Measurements from ENCODE around the gene DIO3.

The DIO3 gene

DNA sequence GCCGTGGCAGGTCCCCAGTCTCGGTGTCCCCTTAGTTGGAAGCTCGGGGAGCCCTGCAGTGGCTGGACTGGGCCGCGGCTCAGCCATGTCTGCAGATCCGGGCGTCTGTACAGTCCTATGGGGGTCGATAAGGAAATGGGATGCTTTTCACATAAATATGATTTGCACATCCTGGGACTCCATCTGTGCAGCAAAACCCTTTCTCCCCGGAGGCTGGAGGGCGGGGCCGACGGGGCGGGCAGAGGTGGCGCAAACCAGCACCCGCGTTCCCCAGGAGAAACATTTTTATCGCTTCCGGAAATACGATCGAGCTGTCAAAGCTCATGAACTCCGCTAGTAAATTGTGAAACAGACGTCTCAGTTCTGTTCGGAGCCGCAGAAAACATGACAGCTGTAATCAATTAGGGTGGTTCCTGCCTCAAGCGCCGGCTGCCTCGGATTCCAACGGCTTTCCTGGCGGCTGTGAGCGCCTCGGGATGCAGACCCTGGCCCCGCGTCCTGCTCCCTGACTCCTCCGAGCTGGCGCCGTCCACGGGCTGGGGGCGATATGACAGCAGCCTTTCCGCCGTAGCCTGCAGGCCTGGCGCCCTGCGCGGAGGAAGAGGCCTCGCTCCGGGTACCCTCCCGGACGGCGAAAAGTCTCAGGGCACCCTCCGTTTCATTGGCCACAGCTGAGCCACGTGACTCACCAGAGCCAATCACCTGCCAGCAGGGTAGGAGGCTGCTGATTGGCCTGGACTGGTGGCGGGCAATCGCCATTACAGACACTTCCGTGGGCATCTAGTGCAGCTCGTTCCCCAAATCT, 23.0 kb downstream of the DIO3 start:
- DNase-seq: peak; percentile 87

DNA sequence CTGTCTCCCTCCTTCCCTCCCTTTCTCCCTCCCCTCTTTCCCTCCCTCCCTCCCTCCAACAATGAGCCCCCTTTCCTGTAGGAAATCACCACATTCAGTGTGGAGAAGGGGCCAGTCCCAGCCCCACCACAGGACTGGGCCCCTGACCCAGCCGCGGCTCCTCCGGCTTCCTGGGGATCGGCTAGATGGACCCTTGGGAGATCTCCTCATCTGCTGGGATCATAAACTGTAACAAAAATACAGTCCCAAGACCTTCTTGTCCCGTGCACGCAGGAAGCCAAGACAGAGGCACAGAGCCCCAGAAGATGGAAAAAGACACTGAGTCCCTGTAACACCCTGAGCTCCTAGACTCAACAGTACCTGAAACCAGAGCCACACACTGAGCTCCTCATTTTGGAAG, 23.9 kb downstream of the DIO3 start:
- DNase-seq: no peak

DNA sequence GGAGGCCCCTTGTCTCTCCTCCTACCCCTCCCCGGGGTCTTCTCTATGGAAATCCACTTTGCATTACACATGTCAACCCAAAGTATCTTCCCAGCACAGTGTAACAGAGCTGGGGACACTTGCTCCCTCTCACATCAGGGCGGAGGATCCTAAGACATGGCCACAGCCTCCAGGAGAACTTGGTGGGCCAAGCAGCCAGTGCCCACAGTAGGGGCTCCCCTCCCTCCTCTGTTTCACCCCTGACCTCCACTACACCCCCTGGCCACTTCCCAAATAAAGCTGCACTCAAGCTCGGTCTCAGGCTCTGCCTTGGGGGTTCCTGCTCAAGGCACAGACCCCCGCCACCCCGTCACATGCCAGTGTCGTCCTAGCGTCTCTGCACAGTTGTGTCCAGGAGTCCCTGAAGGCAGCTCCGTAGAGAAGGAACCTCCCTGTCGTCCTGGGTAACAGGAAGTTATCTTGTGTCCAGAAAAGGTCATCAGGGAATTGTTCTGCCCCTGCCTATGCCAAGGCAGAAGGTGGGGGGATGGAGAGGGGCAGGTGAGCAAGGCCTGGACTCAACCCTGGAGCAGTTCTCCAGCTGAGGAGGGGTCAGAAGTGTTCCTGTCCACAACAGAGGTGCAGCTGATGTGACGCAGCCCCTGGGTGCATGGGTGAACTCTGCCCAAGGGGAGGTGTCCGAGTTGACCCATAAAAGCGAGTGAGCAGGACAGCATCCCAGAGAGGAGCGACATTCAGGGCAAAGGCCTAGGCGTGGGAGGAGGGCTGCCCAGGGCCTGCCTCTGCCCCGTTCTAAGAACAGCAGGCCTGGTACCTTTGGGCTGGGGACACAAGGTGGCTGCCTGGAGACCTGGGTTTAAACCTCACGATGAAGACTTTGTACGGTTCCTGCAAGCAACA, 25.5 kb downstream of the DIO3 start:
- no peak for DNase-seq

DNA sequence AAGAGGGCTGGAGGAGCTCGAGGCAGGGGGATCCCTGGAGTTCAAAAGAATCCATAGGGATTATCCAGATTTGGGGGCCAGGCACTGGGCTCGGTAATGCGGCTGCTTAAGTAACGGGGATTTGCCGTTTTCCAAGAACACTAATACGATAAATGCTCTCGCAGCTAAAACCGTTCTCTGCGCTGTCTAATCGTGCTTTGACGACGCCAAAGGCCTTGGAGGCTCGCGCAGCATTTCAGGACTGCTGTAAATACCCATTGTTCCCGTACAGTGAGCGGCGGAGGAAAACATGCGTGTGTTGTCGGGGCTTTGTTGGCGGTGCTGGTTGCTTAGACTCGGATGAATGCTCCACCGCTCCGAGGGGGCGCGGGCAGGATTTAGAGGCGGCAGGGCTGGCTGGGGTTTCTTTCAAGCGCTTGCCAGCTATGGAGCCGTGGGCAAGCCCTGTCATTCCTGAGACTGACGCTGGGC, 26.2 kb downstream of the DIO3 start:
- DNase-seq: no peak

DNA sequence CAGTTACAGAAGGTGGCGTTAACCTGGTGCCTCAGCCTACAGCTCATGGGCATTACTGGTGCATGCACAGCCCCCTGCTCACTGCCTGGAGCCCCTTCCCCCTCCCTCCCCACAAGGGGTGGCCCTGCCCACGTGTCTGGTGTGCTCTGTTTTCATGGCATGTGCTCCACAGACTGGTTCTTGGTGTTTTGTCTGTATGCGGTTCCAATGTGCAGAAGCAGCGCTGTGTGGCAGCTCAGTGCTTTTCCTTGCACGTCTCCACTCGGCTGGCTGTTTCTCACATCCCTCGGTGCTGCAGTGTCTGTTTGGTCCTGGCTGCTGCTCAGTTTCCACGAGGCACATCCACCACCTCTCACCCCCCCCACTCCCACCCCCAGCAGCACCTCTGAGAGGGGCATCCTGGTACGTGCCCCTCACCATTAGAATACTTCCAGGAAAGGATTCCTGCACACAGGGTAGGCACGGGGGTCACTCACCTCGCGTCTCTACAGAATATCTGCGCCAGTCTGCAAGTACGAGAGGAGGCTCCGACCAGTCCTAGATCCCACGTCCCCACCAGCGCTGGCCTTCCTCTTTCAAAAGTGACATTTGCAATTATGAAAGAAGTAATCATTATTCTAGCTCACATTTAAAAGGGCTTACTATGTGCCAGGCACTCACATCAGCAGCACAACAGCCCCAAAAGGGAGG, 27.1 kb downstream of the DIO3 start:
- no peak for DNase-seq

DNA sequence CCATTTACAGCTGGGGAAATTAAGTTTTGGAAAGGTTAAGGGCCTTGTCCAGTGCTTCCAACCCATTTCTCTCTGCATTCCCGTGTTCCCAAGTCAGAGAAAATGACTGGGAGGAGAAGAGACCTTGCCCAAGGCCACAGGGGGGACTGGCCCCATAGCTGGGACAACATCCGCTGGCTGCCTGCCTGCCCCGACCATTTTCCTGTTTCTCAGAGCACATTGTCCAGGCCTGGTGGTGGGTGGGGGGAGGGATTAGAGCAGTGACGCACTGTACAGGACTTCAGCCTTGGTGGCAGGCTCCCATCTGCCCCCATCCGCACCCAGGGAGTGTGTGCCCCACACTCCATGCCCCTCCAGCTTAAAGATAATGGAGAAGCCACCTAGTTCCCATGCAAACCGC, 27.7 kb downstream of the DIO3 start:
- DNase-seq: no peak

DNA sequence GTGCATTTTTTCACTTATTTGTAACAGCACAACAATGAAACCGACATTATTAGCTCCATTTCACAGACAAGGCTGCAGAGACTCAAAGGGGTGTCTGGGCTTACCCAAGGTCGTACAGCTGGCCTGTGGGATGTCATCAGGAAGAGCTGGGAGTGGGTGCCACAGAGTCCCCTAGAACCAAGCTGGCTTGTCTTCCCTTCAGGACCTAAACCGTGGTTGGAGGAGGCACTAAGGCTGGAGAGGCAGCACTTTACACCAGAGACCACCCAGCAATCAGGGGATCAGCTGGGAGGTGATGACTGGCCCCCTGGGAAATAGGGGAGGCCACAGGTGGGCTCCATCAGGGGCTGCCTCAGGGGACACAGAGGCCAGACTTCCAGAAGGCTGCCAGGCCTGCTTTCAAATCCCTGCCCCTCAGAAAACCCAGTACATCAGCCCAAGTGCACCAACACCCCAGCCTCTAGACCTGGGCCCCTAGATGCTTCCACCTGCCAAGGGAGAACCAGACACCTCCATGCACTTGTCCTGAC, 28.3 kb downstream of the DIO3 start:
- no peak for DNase-seq

DNA sequence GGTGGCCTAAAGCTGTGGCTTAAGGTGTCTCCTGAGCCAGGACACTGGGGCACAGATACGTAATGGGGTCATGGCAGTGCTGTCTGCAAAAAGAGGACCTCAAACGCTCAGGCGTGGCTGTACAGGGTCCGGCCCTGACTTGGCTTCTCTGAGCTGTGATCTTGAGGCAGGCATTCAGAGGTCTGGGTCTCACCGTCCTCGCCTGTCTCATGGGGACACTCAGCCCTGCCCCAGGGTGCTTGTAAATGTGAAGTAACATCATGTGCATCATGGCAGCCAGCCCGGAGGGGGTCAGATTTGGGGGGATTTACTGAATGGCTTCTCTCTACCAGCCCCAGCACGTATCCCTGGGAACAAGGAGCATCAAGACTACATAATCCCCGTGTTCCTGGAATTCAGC, 28.8 kb downstream of the DIO3 start:
- DNase-seq: no peak

DNA sequence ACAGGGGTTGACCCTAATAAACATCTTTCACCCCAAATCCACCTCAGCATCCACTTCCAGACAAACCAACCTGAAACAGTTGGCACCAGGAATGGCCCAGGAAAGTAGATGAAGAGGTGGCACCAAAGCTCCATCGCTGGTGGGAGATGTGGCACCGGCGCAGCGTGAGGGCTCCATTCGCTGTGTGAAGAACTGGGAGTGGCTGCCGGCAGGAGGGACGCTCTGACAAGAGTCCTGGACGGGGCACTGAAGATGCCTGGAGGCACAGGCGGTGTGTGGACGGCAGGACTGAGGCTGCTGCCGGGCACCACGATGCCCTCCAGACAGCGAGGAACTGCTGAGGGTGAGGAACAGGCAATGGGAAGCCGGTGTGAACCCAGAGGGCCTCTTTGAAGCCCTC, 29.3 kb downstream of the DIO3 start:
- no peak for DNase-seq

DNA sequence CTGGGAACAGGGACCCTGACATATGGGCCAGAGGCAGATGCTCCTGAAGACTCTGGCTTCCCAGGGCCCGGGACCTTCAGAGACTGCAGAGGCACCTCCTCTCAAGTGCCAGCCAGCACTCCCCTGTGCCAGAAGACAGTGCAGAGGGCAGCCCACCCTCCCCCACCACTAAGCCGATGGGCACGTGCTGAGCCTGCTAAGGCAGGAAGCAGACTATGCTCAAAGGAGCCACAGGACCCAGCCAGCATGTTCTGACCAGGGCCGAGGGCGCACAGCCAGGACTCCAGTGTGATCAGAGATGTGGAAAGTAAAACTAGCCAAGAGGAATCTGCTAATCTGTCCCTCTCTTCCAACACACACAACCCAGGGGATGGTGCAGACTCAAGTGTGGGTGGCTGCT, 29.8 kb downstream of the DIO3 start:
- DNase-seq: no peak

DNA sequence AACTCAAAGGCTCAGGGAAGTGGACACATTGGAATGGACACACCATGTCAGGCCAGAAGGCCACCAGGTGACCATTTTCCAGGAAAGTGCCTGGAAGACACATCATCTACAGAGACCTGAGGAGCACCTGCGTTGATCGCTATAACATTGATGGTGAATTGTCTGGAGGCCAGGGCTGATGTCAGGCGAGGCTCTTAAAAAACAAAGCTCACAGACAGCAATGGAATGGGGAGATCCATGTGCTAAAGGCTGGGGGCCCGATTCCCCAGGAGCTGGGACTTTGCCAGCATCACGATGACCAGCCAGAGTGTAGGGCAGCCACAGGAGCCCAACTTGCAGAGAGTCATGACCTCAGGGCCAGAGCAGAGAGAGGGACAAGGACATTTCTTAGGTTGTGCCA, 30.3 kb downstream of the DIO3 start:
- DNase-seq: no peak

DNA sequence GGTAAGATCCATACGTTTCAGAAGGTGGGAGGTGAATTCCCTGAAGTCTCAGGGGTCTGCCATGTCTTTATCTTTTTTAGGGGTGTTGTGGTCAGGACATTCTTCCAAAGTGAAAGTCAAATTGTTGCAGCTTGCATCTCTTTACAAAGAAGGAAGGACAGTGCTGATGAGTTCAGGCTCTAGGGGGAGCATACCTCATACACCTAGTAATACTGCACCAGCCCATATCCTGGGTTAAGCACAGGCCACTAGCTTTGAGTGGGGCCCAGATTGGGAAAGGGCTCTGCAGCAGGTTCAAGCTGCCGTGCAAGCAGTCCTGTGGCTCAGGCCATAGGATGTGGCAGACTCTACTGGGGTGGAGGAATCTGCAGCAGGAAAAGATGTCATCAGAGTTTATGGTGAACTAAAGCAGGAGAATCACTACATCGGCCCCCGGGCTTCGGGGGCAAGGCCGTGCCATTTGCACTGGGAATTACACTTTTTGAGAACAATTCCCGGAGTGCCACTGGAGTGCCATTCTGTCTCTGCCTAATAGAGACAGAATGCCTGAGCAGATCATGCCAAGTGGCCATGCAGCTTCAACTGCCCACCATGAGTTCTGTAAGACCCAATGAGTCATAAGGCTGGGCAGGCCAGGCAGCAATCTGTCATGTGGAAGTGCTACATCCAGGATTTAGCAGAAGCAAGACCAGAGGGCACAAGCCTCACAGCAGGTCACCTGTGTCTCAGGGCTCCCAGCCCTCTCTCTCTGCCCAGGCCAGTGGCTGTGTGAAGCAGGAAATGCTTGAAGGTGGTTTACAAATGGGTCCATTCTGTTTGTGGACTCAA, 32.3 kb downstream of the DIO3 start:
- no peak for DNase-seq

DNA sequence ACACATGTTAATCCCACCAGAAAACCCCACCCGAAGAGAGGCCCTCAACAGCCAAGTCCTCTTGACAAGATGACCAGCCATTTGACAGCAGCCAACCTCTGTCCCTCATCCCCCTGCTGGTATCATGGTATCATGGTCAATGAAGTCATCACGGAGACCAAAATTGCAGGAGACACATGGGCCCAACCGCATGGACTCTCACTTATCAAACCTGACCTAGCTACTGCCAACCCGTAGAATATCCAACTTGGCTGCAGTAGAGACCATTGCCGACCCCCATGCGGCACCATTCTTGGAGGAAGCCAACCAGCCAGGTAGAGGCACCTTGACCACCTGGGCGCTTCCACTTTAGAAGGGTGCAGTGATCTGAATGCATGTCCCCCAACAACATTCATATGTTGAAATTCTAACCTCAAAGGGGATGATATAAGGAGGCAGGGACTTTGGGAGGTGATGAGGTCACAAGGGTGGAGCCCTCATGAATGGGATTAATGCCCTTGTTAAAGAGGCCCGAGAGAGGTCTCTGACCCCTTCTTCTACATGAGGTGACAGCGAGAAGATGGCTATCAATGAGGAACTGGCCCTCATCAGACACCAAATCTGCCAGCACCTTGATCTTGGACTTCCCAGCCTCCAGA, 33.3 kb downstream of the DIO3 start:
- DNase-seq: no peak

DNA sequence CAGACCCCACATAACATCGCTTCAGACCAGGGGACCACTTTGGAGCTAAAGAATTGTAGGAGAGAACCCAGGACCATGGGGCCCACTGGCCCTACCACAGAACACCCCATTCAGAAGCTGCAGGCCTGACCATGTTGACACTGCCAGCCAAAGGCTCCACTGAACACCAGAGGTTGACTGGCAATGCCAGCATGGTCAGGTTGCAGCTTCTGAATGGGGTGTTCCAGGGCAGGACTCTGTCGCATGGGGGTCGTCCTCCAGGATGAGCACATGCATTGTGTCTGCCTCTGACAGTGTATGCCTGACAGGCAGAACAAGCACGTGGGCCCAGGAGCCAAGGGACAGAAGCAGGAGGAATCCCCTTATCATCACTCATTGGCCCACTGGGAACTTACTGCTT, 34.1 kb downstream of the DIO3 start:
- DNase-seq: no peak

DNA sequence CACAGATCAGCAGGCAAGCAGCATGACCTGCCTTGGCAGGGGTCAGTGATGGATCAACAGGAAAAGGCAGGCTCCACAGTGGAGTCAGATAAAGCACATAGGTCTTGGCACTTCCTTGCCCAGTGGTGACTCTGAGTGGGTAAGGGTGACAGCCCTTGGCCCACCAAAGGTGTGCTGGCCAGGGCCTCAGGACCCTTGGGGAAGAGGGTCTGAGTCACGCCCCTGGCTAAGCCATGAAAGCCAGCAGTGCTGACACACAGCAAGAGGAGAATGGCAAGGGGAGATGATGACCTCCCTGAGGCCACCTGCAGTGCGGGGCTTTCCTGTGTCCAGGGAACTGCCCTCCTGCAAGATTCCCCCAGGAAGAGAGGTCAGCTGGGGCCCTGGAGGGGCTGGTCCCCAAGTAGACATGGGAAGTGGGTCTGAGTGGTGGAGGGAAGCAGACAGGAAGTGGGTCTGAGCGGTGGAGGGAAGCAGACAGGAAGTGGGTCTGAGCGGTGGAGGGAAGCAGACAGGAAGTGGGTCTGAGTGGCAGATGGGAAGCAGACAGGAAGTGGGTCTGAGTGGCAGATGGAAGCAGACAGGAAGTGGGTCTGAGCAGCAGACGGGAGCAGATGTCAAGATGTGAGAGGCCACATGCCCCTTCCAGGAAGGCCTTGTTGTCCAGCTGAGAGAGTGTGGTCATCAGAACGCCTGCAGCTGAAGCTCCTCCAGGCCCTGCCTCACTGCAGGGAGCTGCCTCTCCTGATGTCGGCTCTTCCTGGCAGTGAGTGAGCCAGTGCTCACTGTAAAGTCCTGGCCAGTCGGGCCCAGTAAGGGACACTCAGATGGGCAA, 34.8 kb downstream of the DIO3 start:
- no peak for DNase-seq

DNA sequence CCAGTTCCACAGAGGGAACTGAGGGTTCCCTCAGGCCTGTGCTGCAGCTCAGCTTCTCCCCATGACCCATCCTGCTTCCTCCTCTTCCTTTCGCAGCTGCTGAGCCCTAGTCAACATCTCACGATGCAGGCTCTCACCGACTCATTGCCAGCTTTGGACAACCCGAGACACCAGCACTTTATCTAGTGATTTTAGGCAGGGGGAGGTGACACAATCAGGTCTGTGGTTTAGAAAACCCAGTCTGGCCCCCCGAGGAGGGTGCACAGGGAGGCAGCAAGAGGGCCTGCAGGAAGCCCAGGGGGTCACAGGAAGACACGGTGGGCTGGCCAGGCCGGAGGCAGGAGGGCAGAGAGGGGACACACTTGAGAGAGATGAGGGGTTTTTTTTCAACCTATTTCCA, 35.4 kb downstream of the DIO3 start:
- no peak for DNase-seq

DNA sequence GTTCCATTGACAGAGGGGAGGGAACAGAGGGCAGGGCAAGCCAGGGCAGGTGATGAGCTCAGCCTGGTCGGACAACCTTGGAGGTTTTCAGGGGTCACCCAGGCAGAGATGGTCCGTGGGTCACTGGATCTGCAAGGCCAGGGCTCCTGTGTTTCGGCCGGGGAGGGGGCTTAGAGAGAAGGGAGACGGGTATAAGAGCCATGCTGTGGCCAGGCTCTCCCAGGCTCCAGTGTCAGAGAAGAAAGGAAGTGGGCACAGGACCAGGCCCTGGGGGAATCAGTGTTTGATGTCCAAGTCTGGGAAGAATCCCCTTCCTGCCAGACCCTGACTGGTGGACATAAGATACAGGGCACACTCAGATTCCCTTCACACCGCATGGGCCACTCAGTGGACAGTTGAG, 36.9 kb downstream of the DIO3 start:
- DNase-seq: no peak

DNA sequence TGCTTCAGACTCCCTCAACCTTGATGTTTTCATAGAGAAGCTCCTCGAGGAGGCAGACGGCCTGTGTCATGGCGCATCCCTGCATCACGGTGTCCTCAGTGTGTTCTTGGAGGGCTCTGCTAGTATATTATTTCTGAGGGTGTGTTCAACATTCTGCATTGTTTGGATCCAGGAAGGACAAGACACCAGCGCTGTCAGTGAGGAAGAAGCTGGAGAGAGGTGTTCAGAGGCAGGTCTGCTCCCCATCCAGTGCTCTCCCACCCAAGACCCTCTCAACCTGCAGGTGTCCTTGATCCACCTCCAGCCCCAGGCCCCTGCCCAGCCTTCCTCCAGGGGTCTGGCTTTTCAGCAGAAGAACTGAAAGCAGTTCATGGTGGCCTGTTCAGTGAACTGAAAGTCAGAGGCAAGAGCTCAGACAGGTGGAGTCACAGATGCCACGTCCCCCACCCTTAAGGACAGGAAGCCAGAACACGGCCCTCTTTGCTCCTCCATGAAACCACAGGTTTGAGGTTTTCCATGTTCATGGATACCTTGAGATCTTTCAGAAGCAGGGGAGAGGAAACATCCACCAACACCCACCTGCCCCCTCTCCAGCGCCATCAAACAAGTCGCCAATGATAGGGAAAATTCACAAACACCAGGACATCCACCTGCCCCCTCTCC, 37.4 kb downstream of the DIO3 start:
- no peak for DNase-seq

DNA sequence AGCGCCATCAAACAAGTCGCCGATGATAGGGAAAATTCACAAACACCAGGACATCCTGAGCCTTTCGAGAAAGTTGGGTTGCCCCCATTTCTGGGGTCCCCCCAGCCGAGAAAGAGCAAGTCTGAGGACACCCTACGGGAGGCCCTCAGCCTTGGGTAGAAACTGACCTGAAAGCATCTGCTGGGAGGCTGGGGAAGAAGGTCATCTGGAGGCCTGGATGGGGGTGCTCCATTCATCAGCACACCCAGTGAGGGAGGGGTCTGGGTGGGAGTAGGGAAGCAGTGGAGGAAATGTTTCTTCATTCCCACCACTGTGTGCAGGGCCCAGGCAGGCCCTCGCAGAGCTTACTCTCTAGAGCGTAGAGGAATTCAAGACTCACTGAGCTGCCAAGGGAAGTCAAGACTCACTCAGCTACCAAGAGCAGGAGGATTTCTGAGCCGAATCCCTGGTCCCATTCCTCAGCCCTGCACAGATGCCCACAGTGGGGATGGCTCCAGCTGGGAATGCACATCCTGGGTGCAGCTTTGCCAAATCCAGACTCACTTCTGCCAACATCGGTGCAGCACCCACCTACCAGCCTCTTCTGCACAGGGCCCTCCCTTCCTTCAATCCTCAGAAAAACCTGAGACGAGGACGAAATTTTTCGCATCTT, 38.1 kb downstream of the DIO3 start:
- DNase-seq: no peak

All from fibroblast of upper back skin (primary cell).